WERI-Rb-1 (cell line): ENCODE data around the gene ARG2.

ENCODE experiments used
- DNase-seq: peaks from one replicate; pipeline ENCODE4 v3.0.0-alpha.2; 2020
- H3K27ac ChIP-seq: fragments of 250-450 bp; sonication (Bioruptor Pico); 2 replicates; pipeline ENCODE4 v1.5.1; 2020; ENCODE audit warnings: mild to moderate bottlenecking, moderate library complexity
- H3K27me3 ChIP-seq: fragments of 250-450 bp; sonication (Bioruptor Pico); 2 replicates; pipeline ENCODE4 v1.5.1; 2021; ENCODE audit warnings: mild to moderate bottlenecking, low read depth, moderate library complexity; ENCODE audit not compliant: insufficient read depth, severe bottlenecking
- H3K36me3 ChIP-seq: fragments of 250-450 bp; sonication (Bioruptor Pico); 2 replicates; pipeline ENCODE4 v1.5.1; 2020; ENCODE audit warnings: mild to moderate bottlenecking, moderate library complexity
- H3K4me3 ChIP-seq: 2 replicates; pipeline ENCODE4 v1.5.1; 2011; ENCODE audit warnings: low read depth, mild to moderate bottlenecking, control low read depth, low read length
- H3K9me3 ChIP-seq: fragments of 250-450 bp; sonication (Bioruptor Pico); 2 replicates; pipeline ENCODE4 v1.5.1; 2021; ENCODE audit warnings: mild to moderate bottlenecking, moderate library complexity; ENCODE audit not compliant: severe bottlenecking
- CTCF ChIP-seq: IDR thresholded peaks from 2 replicates; pipeline ENCODE4 v1.5.1; 2011; ENCODE audit warnings: low read depth, mild to moderate bottlenecking, control low read depth, inconsistent platforms, low read length

ARG2 gene

GRCh38 chr14:67573228-67574010 lies 46.3 kb upstream of the ARG2 start:
- Histone ChIP-seq H3K4me3 (no peak overlapping the region), H3K9me3 (no peaks in the 10 kb centered on the region), H3K27ac (no peak overlapping the region), H3K36me3 (no peaks in the 10 kb centered on the region), H3K27me3 (no peaks in the 10 kb centered on the region)
- TF ChIP-seq CTCF: no peak
- DNase-seq: no peak

GRCh38 chr14:67574156-67574555 lies 45.6 kb upstream of the ARG2 start:
- H3K36me3 ChIP-seq: no peaks in the 10 kb centered on the region
- TF ChIP-seq CTCF: no peak
- H3K27me3 ChIP-seq: no peaks in the 10 kb centered on the region

GRCh38 chr14:67574806-67575205 lies 44.9 kb upstream of the ARG2 start:
- Histone ChIP-seq H3K4me3 (no peak overlapping the region), H3K36me3 (no peaks in the 10 kb centered on the region), H3K27ac (no peak overlapping the region), H3K27me3 (no peaks in the 10 kb centered on the region), H3K9me3 (no peaks in the 10 kb centered on the region)
- no peak for TF ChIP-seq CTCF
- DNase-seq: no peak

More at GRCh38 chr14:67574156-67574555, 45.6 kb upstream of the ARG2 start:
- H3K27ac ChIP-seq: no peak overlapping the region
- H3K4me3 ChIP-seq: no peak overlapping the region
- no peak for DNase-seq
- H3K9me3 ChIP-seq: no peaks in the 10 kb centered on the region

- Histone ChIP-seq H3K27ac (no peak overlapping the region), H3K36me3 (no peaks in the 10 kb centered on the region), H3K27me3 (no peaks in the 10 kb centered on the region), H3K4me3 (no peak overlapping the region), H3K9me3 (no peaks in the 10 kb centered on the region)
- no peak for TF ChIP-seq CTCF
- no peak for DNase-seq
These were observed 44.0 kb upstream of the ARG2 start for GRCh38 chr14:67575684-67576083.

GRCh38 chr14:67576216-67576955 lies 43.3 kb upstream of the ARG2 start:
- TF ChIP-seq CTCF: no peak
- Histone ChIP-seq H3K36me3 (no peaks in the 10 kb centered on the region), H3K27ac (no peak overlapping the region), H3K4me3 (no peak overlapping the region), H3K9me3 (no peaks in the 10 kb centered on the region), H3K27me3 (no peaks in the 10 kb centered on the region)
- DNase-seq: no peak
